ENCODE results near the gene RAP2B.

DNA sequence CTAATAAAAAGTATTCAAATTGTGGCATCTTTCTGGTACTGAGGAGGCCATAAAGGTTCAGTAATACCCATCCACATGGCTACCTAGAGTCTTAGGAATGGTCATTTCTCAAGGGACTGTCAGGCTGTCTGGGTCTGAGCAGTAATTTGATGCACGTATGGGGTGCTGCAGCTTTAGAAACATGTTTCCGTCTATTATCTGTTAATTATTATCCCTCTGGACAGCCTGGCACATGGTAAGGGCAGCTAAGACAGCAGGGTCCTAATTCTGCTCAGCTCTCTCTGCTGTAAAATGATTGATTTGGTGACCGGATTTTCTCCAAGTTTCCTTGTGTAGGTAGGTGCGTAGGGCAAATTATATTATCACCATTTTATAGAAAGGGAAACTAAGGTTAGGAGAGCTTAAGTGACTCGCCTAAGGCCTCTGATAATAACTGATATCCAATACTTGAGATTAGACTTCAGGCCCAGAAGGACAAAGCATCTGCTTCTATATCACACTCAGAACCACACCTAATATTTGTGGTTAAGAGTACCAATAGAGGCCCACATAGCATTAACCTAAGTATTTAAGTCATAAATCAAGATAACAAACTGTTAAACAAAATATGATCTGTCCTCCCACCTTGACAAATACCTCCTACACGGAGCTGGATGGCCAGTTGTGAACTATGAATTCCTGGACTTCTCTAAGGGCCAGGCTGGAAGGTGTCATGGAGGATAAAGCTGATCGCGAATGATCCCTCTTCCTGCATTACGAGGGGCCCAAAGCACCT is 2.9 kb upstream of the RAP2B start:
- TF ChIP-seq, protein P1, sequence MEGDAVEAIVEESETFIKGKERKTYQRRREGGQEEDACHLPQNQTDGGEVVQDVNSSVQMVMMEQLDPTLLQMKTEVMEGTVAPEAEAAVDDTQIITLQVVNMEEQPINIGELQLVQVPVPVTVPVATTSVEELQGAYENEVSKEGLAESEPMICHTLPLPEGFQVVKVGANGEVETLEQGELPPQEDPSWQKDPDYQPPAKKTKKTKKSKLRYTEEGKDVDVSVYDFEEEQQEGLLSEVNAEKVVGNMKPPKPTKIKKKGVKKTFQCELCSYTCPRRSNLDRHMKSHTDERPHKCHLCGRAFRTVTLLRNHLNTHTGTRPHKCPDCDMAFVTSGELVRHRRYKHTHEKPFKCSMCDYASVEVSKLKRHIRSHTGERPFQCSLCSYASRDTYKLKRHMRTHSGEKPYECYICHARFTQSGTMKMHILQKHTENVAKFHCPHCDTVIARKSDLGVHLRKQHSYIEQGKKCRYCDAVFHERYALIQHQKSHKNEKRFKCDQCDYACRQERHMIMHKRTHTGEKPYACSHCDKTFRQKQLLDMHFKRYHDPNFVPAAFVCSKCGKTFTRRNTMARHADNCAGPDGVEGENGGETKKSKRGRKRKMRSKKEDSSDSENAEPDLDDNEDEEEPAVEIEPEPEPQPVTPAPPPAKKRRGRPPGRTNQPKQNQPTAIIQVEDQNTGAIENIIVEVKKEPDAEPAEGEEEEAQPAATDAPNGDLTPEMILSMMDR (IDR thresholded peaks at IDR 0.05), result no peak
- no peak for TF ChIP-seq POLR2A (IDR thresholded peaks at IDR 0.05)
